ENCODE measurements around the gene UNKL.

Gene UNKL

DNA sequence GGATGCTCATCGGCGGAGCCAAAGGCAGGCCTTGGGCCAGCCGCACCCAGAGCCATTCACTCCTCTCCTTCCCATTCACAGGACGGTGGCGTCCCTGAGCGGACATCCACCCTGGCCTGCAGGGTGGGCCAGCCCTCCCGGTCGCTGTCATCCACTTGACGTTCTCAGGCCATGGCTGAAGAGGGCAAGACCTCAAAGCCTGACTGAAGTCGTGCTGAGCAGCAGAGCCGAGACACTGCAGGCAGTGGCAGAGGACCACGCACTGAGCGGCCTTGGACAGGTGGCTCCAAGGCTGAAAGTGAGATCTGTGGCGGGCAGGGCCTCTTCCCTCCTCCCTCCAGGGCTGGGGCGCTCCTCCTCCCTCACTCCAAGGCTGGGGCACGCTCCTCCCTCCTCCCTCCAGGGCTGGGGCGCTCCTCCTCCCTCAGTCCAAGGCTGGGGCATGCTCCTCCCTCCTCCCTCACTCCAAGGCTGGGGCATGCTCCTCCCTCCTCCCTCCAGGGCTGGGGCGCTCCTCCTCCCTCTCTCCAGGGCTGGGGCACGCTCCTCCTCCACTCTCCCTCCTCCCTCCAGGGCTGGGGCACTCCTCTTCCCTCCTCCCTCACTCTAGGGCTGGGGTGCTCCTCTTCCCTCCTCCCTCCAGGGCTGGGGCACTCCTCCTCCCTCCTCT lies 38.6 kb downstream of the UNKL start:
- TF ChIP-seq, protein P1, sequence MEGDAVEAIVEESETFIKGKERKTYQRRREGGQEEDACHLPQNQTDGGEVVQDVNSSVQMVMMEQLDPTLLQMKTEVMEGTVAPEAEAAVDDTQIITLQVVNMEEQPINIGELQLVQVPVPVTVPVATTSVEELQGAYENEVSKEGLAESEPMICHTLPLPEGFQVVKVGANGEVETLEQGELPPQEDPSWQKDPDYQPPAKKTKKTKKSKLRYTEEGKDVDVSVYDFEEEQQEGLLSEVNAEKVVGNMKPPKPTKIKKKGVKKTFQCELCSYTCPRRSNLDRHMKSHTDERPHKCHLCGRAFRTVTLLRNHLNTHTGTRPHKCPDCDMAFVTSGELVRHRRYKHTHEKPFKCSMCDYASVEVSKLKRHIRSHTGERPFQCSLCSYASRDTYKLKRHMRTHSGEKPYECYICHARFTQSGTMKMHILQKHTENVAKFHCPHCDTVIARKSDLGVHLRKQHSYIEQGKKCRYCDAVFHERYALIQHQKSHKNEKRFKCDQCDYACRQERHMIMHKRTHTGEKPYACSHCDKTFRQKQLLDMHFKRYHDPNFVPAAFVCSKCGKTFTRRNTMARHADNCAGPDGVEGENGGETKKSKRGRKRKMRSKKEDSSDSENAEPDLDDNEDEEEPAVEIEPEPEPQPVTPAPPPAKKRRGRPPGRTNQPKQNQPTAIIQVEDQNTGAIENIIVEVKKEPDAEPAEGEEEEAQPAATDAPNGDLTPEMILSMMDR (IDR thresholded peaks at IDR 0.05; ENCODE audit: control insufficient read depth, extremely low read depth, insufficient read depth), result no peak
- DNase-seq (ENCODE audit: low read depth), result no peak

DNA sequence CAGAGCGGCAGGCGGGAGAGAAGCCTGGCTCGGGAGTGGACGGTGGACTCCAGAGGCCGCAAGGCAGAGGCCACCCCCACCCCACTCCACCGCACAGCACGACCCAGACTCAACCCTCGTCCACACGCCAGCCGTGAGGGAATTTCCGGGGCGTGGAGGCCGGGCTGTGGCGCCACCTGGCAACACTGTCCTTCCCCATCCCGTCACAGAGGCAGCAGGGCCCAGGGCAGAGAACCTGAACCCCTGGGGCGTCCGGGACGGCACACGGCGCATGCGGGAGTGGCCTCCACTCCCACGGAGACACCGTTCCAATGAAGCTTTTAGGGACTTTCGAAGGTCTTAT lies 39.2 kb downstream of the UNKL start:
- no peak overlapping the region for H3K4me3 ChIP-seq (ENCODE audit: low read depth, low read length)
- TF ChIP-seq, protein P1 (IDR thresholded peaks at IDR 0.05; ENCODE audit: control insufficient read depth, extremely low read depth, insufficient read depth), result no peak
- no peak for DNase-seq (ENCODE audit: low read depth)

More for the DNA sequence above, 38.6 kb downstream of the UNKL start:
- H3K4me3 ChIP-seq (ENCODE audit: low read depth, low read length), result no peak overlapping the region

DNA sequence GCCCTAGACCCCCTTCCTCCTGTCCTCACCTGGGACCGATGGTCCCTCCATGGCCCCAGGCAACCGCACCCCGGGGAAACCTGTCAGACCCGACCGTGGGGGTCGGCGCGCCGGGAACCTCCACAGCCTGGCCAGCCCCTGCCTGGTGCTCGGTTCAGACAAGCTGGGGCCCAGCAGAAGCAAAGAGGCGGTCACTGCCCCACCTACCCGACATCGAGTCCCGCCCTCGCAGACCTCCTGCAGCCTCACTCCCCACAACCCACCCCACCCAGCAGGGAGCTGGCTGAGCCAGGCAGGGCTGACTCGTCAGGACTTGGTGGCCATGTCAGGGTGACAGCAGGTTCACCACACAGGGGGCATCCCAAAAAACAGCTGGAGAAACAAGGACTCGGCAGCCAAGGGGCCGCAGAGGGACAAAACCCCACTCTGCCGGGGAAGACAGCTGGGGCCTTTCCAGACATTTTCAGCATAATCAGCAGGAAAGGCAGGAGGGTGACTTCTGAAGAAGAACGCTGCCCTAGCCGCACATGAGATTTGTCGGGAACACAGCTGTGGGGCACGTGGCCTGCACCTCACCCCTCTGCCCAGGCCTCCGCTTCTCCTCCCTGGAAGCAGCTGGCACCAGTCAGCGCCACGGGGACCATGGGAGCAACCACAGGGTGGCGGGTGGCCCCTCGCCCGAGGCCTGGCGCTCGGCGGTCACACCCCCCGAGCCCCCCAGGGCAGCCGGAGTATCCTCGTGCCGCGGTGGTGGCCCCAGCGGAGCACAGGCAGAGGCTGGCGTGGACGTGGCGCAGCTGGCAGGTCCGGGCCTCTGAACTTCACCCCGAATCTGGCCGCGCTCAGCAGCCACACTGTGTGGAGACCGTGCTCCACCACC lies 39.8 kb downstream of the UNKL start:
- DNase-seq (ENCODE audit: low read depth), result no peak
- TF ChIP-seq, protein P1 (IDR thresholded peaks at IDR 0.05; ENCODE audit: control insufficient read depth, extremely low read depth, insufficient read depth), result no peak
- H3K4me3 ChIP-seq (ENCODE audit: low read depth, low read length), result no peak overlapping the region

DNA sequence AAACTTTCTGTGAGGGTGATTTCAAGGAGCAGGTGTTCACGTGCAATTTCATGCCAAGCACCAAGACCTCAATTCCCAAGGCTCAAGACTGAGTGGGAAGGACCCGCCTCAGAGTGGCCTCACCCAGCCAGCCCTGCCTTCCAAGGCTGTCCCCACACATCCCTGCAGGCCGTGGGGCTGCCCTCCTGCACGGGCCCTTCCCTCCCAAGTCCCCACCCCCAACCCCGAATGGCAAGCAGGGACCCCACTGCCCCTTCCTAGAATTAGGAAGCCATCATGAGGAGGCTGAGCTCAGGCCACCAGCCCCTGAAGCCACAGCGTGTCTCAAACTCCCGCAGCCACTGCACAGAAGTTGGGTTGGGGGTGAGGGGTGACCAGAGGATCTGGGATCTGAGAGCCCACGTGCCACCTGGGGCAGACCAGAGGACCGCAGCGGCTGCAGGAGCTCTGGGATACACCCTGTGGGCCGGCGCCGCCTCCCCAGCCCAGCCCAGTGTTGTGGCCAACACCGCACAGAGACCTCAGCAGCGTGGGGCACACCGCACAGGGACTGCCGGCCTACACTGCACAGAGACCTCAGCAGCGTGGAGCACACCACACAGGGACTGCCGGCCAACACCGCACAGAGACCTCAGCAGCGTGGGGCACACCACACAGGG lies 42.1 kb downstream of the UNKL start:
- DNase-seq (ENCODE audit: low read depth), result no peak
- no peak overlapping the region for H3K4me3 ChIP-seq (ENCODE audit: low read depth, low read length)
- TF ChIP-seq, protein P1 (IDR thresholded peaks at IDR 0.05; ENCODE audit: control insufficient read depth, extremely low read depth, insufficient read depth), result no peak

DNA sequence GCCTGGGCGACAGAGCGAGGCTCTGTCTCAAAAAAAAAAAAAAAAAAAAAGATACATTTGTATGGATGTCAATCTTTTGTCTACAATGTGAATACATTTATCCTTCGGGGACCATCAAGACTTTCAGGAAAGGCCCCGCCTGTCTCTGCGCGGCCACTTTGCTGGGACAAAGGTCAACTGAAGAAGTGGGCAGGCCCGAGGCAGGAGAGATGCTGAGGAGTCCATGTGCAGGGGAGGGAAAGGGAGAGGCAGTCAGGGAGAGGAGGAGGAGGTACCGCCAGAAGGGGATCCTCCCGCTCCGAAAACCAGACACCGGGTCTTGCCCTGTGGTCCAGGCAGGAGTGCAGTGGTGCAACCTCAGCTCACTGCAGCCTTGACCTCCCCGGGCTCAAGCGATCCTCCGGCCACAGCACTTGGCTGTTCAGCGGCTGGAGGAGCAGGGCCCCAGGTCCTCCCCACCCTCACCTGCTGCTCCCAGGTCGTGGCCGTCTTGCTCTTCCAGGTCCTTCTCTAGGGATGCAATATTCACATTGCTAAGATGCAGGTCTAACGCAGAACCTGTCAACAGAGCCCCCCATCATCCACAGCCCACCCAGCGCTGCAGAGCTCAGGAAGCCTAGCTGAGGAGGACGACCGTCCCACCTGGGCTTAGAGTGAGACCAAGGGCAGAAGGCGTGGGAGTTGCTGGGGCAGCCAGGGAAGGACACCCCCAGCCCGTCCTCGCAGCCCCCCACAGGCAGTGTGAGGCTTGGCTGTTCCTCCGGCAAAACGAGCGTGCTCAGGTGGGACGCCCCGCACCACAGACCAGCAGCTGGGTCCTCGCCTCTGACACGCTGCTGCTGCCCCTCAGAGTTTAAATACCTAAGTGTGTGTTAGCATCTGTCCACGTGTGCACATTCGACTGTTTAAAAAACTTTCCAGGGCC lies 43.2 kb downstream of the UNKL start:
- TF ChIP-seq, protein P1 (IDR thresholded peaks at IDR 0.05; ENCODE audit: control insufficient read depth, extremely low read depth, insufficient read depth), result no peak
- H3K4me3 ChIP-seq (ENCODE audit: low read depth, low read length), result no peak overlapping the region
- no peak for DNase-seq (ENCODE audit: low read depth)

DNA sequence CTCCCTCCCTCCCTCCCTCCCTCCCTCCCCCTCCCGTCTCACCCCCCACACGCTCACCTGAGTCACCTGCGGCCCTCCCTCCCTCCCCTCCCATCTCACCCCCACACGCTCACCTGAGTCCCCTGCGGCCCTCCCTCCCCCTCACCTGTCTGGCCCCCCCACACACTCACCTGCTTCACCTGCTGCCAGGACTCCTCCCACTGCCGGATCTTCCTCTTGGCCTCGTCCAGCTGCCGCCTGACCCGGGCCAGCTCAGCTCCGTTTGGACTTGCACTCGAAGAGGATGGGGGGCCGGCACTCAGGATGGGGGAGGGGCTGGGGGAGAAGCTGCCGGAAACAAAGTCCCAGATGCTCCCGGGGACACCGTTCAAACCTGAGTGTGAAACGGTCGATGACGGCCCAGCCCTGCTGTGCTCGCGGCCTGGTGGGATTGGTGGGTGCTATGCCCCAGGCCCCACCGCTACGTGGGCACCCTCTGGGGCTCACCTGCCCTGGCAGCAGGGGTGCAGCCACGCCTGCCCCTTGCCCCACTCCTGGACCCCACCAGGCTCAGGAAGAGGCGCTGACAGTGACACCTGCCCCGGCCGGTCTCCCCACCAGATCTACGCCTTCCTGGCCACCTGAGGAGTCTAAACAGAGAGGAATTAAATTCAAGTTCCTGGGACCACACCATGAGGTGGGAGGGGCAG lies 46.9 kb downstream of the UNKL start:
- peak overlapping the region; percentile 35 for H3K4me3 ChIP-seq (ENCODE audit: low read depth, low read length)
- peak; percentile 63 for DNase-seq (ENCODE audit: low read depth)
- TF ChIP-seq, protein P1 (IDR thresholded peaks at IDR 0.05; ENCODE audit: control insufficient read depth, extremely low read depth, insufficient read depth), result no peak
